Measurements from ENCODE around the gene ARHGAP15. TPM values are rescaled to one million over a fixed set of nuclear protein-coding genes. Genes with fewer than 3 reads are reported as not detected.

The ARHGAP15 gene
- total RNA-seq, 2 donors from 2014 or later: 0.41 to 4.3 TPM

DNA sequence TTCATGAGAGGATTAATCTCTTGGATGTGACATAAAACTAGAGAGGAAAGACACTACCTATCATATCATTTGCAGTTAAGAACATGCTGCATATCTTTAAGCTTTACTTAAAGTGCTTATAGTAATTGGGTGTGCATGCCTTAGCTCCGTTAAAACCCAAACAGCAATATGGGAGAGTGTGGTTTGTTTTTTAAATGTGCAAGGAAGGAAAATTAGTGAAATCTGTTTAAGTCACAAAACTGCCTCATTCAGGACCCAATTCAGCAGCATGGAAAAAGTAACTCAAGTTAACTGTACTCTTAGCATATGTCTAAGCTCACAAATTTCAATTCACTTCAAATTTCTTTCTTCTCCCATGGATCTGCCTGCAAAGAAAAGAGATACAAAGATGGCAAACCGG, 182.2 kb downstream of the ARHGAP15 start:
- Histone ChIP-seq H3K27ac (no peak overlapping the region), H3K4me1 (replicated peaks) (no peaks in the 10 kb centered on the region), H3K27me3 (replicated peaks; ENCODE audit: insufficient read depth) (no peaks in the 10 kb centered on the region), H3K36me3 (no peaks in the 10 kb centered on the region), H3K4me3 (no peak overlapping the region), H3K9me3 (no peaks in the 10 kb centered on the region)
- intact Hi-C loops (cut with DNase I): no loop called here
- TF ChIP-seq POLR2AphosphoS5 (IDR thresholded peaks at IDR 0.05): no peak
- TF ChIP-seq, protein P1, sequence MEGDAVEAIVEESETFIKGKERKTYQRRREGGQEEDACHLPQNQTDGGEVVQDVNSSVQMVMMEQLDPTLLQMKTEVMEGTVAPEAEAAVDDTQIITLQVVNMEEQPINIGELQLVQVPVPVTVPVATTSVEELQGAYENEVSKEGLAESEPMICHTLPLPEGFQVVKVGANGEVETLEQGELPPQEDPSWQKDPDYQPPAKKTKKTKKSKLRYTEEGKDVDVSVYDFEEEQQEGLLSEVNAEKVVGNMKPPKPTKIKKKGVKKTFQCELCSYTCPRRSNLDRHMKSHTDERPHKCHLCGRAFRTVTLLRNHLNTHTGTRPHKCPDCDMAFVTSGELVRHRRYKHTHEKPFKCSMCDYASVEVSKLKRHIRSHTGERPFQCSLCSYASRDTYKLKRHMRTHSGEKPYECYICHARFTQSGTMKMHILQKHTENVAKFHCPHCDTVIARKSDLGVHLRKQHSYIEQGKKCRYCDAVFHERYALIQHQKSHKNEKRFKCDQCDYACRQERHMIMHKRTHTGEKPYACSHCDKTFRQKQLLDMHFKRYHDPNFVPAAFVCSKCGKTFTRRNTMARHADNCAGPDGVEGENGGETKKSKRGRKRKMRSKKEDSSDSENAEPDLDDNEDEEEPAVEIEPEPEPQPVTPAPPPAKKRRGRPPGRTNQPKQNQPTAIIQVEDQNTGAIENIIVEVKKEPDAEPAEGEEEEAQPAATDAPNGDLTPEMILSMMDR (IDR thresholded peaks at IDR 0.05): no peak
- no peak for TF ChIP-seq POLR2A (IDR thresholded peaks at IDR 0.05)
- 73% methylated on average over 2 of the region's 2 CpGs for WGBS
- no peak for DNase-seq (ENCODE audit: low spot score)

GRCh38 chr2:143312441-143312840, 183.2 kb downstream of the ARHGAP15 start:
- no peak for DNase-seq (ENCODE audit: low spot score)
- 63% methylated on average over 4 of the region's 4 CpGs for WGBS
- Histone ChIP-seq H3K4me1 (replicated peaks) (no peaks in the 10 kb centered on the region), H3K27ac (no peak overlapping the region), H3K9me3 (no peaks in the 10 kb centered on the region), H3K27me3 (replicated peaks; ENCODE audit: insufficient read depth) (no peaks in the 10 kb centered on the region), H3K4me3 (no peak overlapping the region), H3K36me3 (no peaks in the 10 kb centered on the region)
- TF ChIP-seq, protein P1 (IDR thresholded peaks at IDR 0.05): no peak
- TF ChIP-seq POLR2AphosphoS5 (IDR thresholded peaks at IDR 0.05) (no peak), POLR2A (IDR thresholded peaks at IDR 0.05) (no peak)
- intact Hi-C loops (cut with DNase I): no loop called here

DNA sequence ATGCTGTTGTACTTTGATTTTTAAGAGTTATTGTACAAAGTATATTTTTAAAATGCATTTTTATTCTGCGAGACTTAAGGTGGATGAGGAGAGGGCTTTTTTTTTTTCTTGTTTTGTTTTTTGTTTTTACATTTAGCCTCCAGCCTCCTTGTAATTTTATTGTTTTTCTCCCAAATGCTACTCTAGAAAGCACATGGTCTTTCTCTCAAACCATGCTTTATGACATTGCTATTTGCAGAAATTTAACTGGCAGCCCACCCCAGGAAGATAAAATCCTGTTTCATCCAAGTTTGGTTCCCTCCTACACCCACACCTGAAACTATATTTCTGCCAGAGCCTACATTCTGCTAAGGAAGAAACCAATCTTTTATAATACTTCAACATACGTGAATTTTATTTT, 184.6 kb downstream of the ARHGAP15 start:
- H3K36me3 ChIP-seq: no peaks in the 10 kb centered on the region
- H3K4me3 ChIP-seq: no peak overlapping the region
- H3K27ac ChIP-seq: no peak overlapping the region
- H3K9me3 ChIP-seq: no peaks in the 10 kb centered on the region
- no peaks in the 10 kb centered on the region for H3K4me1 ChIP-seq (replicated peaks)
- TF ChIP-seq POLR2AphosphoS5 (IDR thresholded peaks at IDR 0.05): no peak
- no peak for TF ChIP-seq POLR2A (IDR thresholded peaks at IDR 0.05)
- TF ChIP-seq, protein P1 (IDR thresholded peaks at IDR 0.05): no peak
- intact Hi-C loops (cut with DNase I): no loop called here
- DNase-seq (ENCODE audit: low spot score): no peak
- no peaks in the 10 kb centered on the region for H3K27me3 ChIP-seq (replicated peaks; ENCODE audit: insufficient read depth)
- 87% methylated on average over 2 of the region's 2 CpGs for WGBS

DNA sequence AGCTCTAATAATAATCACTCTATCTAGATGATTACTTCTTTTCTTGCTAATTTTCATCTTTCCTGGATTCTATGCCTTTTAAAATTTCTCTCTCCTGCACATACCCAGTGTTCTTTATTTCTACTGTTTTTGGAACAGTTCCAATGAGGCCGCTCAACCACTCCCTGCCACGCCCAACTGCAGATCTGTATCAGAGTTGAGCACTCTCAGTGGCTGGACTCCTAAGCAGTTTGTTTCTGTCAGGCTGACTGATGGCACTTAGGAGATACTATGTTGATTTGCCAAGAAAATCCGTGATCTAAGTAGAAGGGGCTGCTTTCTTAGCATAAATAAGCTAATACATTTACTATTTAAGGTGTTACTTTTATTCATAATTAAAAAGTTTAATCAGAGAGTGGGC, 192.8 kb downstream of the ARHGAP15 start:
- intact Hi-C loops (cut with DNase I): no loop called here
- 50% methylated on average over 3 of the region's 3 CpGs for WGBS
- TF ChIP-seq, protein P1 (IDR thresholded peaks at IDR 0.05): no peak
- TF ChIP-seq POLR2AphosphoS5 (IDR thresholded peaks at IDR 0.05): no peak
- TF ChIP-seq POLR2A (IDR thresholded peaks at IDR 0.05): no peak
- Histone ChIP-seq H3K9me3 (no peaks in the 10 kb centered on the region), H3K36me3 (no peaks in the 10 kb centered on the region), H3K27me3 (replicated peaks; ENCODE audit: insufficient read depth) (no peaks in the 10 kb centered on the region), H3K27ac (no peak overlapping the region), H3K4me3 (no peak overlapping the region), H3K4me1 (replicated peaks) (no peaks in the 10 kb centered on the region)
- DNase-seq (ENCODE audit: low spot score): no peak

DNA sequence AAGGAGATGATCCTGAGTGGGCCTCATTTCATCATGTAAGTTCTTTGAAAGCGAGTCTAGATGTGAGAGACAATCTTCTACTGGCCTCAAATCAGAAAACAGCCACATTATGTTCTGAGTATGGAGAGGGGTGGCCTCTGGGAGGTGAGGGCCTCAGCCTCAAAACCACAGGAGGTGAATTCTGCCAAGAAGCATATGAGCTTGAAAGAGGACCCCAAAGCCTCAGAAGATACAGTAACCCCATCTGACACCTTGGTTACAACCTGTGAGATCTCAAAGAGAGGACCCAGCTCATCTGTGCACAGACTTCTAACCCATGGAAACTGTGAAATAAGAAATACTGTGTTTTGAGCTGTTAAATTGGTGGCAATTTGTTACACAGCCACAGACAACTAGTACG, 200.1 kb downstream of the ARHGAP15 start:
- TF ChIP-seq, protein P1 (IDR thresholded peaks at IDR 0.05): no peak
- TF ChIP-seq POLR2AphosphoS5 (IDR thresholded peaks at IDR 0.05) (no peak), POLR2A (IDR thresholded peaks at IDR 0.05) (no peak)
- Histone ChIP-seq H3K27me3 (replicated peaks; ENCODE audit: insufficient read depth) (no peaks in the 10 kb centered on the region), H3K4me1 (replicated peaks) (no peaks in the 10 kb centered on the region), H3K9me3 (no peaks in the 10 kb centered on the region), H3K4me3 (no peak overlapping the region), H3K36me3 (no peaks in the 10 kb centered on the region), H3K27ac (no peak overlapping the region)
- intact Hi-C loops (cut with DNase I): no loop called here
- 95% methylated on average over 2 of the region's 2 CpGs for whole genome bisulfite sequencing
- no peak for DNase-seq (ENCODE audit: low spot score)
